ENCODE results near the gene NFAM1.

DNA sequence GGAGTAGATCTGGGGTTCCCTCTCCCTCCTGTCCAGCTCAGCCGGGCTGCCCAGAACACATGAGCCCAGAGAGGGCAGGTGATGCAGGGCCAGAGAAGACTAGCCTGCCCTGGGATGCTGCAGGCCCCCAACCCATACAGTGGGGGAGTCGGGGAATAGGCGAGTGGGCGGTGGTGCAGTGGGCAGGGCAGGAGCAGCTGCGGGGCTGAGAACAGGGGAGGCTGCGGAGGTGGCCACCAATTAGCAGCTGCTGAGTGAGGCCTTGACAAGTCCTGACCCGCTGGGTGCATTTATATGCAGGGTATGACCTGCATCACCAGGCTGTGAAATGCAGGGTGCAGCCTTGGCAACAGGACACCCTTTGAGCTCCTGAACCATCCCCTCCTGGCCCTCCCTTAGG is 43.1 kb downstream of the NFAM1 start:
- TF ChIP-seq EZH2 (IDR thresholded peaks at IDR 0.05; ENCODE audit: borderline replicate concordance) (no peak), EZH2phosphoT487 (IDR thresholded peaks at IDR 0.05; ENCODE audit: low read depth, severe bottlenecking, unreplicated experiment) (no peak)
- TF ChIP-seq, protein P1, sequence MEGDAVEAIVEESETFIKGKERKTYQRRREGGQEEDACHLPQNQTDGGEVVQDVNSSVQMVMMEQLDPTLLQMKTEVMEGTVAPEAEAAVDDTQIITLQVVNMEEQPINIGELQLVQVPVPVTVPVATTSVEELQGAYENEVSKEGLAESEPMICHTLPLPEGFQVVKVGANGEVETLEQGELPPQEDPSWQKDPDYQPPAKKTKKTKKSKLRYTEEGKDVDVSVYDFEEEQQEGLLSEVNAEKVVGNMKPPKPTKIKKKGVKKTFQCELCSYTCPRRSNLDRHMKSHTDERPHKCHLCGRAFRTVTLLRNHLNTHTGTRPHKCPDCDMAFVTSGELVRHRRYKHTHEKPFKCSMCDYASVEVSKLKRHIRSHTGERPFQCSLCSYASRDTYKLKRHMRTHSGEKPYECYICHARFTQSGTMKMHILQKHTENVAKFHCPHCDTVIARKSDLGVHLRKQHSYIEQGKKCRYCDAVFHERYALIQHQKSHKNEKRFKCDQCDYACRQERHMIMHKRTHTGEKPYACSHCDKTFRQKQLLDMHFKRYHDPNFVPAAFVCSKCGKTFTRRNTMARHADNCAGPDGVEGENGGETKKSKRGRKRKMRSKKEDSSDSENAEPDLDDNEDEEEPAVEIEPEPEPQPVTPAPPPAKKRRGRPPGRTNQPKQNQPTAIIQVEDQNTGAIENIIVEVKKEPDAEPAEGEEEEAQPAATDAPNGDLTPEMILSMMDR (IDR thresholded peaks at IDR 0.05; ENCODE audit: poor library complexity): no peak
